Loucy (cell line): ENCODE data around the gene PRR12.

ENCODE experiments used
- H2AFZ ChIP-seq: fragments of 200-600 bp; sonication (generic); 2 replicates; pipeline ENCODE4 v1.6.0; 2016; ENCODE audit warnings: antibody characterized with exemption, mild to moderate bottlenecking, low read length, moderate library complexity
- H3F3A ChIP-seq: fragments of 200-600 bp; 2 replicates; pipeline ENCODE4 v1.6.0; 2016; ENCODE audit warnings: antibody characterized with exemption, low read depth, mild to moderate bottlenecking
- H3K27me3 ChIP-seq: fragments of 200-600 bp; sonication (generic); 2 replicates; pipeline ENCODE4 v1.6.1; 2014; ENCODE audit warnings: low read length, mild to moderate bottlenecking; ENCODE audit not compliant: insufficient read depth, poor library complexity, severe bottlenecking
- H3K36me3 ChIP-seq: fragments of 200-600 bp; sonication (generic); 2 replicates; pipeline ENCODE4 v1.6.1; 2016; ENCODE audit warnings: low read length; ENCODE audit not compliant: insufficient read depth
- H3K4me1 ChIP-seq: fragments of 200-600 bp; sonication (generic); 2 replicates; pipeline ENCODE4 v1.5.1; 2014; ENCODE audit warnings: low read length, mild to moderate bottlenecking; ENCODE audit not compliant: insufficient read depth, poor library complexity, severe bottlenecking
- H3K4me2 ChIP-seq: fragments of 200-600 bp; sonication (generic); 2 replicates; pipeline ENCODE4 v1.6.0; 2014; ENCODE audit warnings: antibody characterized with exemption, low read length, low read depth, mild to moderate bottlenecking; ENCODE audit not compliant: poor library complexity, severe bottlenecking
- H3K4me3 ChIP-seq: fragments of 200-600 bp; sonication (generic); 2 replicates; pipeline ENCODE4 v1.5.1; 2014; ENCODE audit warnings: low read length, mild to moderate bottlenecking, mixed read lengths; ENCODE audit not compliant: poor library complexity, severe bottlenecking
- H3K79me2 ChIP-seq: fragments of 200-600 bp; sonication (generic); 2 replicates; pipeline ENCODE4 v1.6.1; 2014; ENCODE audit warnings: low read length; ENCODE audit not compliant: insufficient read depth
- H3K9ac ChIP-seq: fragments of 200-600 bp; sonication (generic); 2 replicates; pipeline ENCODE4 v1.6.0; 2014; ENCODE audit warnings: mild to moderate bottlenecking, low read depth, low read length, moderate library complexity; ENCODE audit not compliant: poor library complexity, severe bottlenecking
- H3K9me2 ChIP-seq: fragments of 200-600 bp; sonication (generic); replicated peaks from 2 replicates; pipeline ENCODE4 v1.6.1; 2016; ENCODE audit warnings: low read depth, low read length, mixed read lengths
- H3K9me3 ChIP-seq: fragments of 200-600 bp; sonication (generic); 2 replicates; pipeline ENCODE4 v1.6.1; 2014; ENCODE audit warnings: mild to moderate bottlenecking, antibody characterized with exemption, low read length, low read depth; ENCODE audit not compliant: insufficient read depth
- H4K20me1 ChIP-seq: fragments of 200-600 bp; sonication (generic); 2 replicates; pipeline ENCODE4 v1.6.0; 2014; ENCODE audit warnings: antibody characterized with exemption, low read length, mild to moderate bottlenecking; ENCODE audit not compliant: insufficient read depth, poor library complexity, severe bottlenecking
- EZH2phosphoT487 ChIP-seq: fragments of 200-600 bp; IDR thresholded peaks from 2 replicates; pipeline ENCODE4 v1.6.1; 2018; ENCODE audit warnings: antibody characterized with exemption, mild to moderate bottlenecking, moderate library complexity, borderline replicate concordance
- TF ChIP-seq, protein P1 (sequence below): fragments of 200-600 bp; sonication (generic); conservative IDR thresholded peaks from 2 replicates; pipeline ENCODE4 v1.5.1; 2014; ENCODE audit warnings: mild to moderate bottlenecking, antibody characterized with exemption, low read length

PRR12 gene

DNA sequence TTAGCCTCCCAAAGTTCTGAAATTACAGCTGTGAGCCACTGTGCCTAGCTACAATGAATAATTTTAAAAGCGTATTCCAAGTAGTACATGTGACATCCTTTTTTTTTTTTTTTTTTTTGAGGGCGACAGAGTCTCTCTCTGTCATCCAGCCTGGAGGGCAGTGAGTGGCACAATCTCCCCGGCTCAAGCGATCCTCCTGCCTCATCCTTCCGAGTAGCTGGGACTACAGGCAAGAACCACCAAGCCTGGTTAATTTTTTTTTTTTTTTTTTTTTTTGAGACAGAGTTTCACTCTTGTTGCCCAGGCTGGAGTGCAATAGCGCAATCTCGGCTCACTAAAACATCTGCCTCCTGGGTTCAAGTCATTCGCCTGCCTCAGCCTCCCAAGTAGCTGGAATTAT, 3.8 kb upstream of the PRR12 start:
- H2AFZ ChIP-seq = no peak overlapping the region
- no peak overlapping the region for H3K4me2 ChIP-seq
- H3K9me3 ChIP-seq = no peaks in the 10 kb centered on the region
- peaks cover 5% of the 10 kb centered on the region for H4K20me1 ChIP-seq
- peaks cover 8% of the 10 kb centered on the region; the same call in 1 of the 2 replicates for H3F3A ChIP-seq
- no peak overlapping the region for H3K9ac ChIP-seq
- no peaks in the 10 kb centered on the region for H3K9me2 ChIP-seq
- peaks cover 11% of the 10 kb centered on the region for H3K79me2 ChIP-seq
- peaks cover 4% of the 10 kb centered on the region for H3K4me1 ChIP-seq
- no peaks in the 10 kb centered on the region for H3K36me3 ChIP-seq
- TF ChIP-seq, protein P1, sequence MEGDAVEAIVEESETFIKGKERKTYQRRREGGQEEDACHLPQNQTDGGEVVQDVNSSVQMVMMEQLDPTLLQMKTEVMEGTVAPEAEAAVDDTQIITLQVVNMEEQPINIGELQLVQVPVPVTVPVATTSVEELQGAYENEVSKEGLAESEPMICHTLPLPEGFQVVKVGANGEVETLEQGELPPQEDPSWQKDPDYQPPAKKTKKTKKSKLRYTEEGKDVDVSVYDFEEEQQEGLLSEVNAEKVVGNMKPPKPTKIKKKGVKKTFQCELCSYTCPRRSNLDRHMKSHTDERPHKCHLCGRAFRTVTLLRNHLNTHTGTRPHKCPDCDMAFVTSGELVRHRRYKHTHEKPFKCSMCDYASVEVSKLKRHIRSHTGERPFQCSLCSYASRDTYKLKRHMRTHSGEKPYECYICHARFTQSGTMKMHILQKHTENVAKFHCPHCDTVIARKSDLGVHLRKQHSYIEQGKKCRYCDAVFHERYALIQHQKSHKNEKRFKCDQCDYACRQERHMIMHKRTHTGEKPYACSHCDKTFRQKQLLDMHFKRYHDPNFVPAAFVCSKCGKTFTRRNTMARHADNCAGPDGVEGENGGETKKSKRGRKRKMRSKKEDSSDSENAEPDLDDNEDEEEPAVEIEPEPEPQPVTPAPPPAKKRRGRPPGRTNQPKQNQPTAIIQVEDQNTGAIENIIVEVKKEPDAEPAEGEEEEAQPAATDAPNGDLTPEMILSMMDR = no peak
- no peak for TF ChIP-seq EZH2phosphoT487
- H3K27me3 ChIP-seq = peaks cover 5% of the 10 kb centered on the region
- H3K4me3 ChIP-seq = no peak overlapping the region

DNA sequence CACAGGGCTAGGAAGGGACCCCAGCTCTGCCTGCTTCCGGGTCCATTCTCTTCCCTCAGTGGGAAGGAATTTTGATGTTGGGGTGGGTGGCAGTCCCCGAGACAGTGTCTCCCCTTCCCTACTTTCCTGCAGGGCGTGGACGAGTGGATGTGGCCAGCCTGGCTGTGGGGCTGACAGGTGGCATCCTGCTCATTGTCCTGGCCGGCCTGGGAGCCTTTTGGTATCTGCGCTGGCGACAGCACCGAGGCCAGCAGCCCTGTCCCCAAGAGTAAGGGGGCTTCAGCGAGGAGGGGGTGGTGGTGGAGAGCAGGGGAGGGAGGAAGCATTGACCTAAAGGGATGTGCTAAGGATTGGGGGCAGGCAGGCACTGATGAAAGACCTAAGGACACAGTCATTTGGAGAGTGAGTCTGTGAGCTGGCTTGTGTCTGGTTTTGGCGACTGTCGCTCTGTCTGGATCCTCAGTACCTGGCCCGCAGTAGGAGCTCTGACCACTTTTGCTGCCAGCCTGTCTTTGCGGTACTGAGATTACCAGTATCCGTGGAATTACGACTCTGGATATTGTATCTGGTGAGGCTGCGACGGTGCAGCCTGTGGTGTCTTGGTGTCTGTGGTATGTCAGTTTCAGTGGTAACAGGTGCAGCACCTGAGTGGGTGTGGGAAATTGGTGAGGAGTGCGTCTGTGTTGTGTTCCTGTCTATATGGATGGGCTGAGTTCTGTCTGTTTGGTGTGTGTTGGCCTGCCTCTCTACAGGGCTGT, 2.4 kb upstream of the PRR12 start:
- Histone ChIP-seq H3K9me2 (no peaks in the 10 kb centered on the region), H3K27me3 (peaks cover 5% of the 10 kb centered on the region), H3K4me3 (no peak overlapping the region), H3K9ac (no peak overlapping the region), H2AFZ (no peak overlapping the region), H3F3A (peaks cover 14% of the 10 kb centered on the region; the same call in 1 of the 2 replicates), H3K4me2 (no peak overlapping the region), H3K79me2 (peaks cover 22% of the 10 kb centered on the region), H3K4me1 (peaks cover 11% of the 10 kb centered on the region), H4K20me1 (peaks cover 16% of the 10 kb centered on the region), H3K36me3 (no peaks in the 10 kb centered on the region), H3K9me3 (no peaks in the 10 kb centered on the region)
- TF ChIP-seq, protein P1 = no peak
- no peak for TF ChIP-seq EZH2phosphoT487

DNA sequence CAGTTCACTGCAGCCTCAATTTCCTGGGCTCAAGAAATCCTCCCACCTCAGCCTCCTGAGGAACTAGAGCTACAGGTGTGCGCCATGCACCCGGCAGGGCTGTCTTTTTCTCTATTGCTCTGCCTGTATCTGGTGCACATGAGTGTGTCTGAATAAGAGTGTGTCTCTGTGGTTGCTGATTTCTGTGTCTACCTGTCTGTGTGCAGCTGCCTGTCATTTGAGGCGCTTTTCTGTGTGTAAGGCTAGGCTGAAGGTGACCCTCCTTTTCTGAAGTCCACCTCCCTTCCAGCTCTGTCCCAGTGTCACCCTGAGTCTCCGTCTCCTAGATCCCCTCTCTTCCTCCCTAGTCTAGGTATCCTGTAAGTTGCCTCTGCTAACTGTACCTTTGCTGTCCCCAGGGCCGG, 1.5 kb upstream of the PRR12 start:
- H3F3A ChIP-seq = peaks cover 14% of the 10 kb centered on the region; the same call in 1 of the 2 replicates
- no peaks in the 10 kb centered on the region for H3K9me3 ChIP-seq
- peaks cover 20% of the 10 kb centered on the region for H3K4me1 ChIP-seq
- TF ChIP-seq, protein P1 = no peak
- no peak for TF ChIP-seq EZH2phosphoT487
- peaks cover 26% of the 10 kb centered on the region for H4K20me1 ChIP-seq
- H3K9me2 ChIP-seq = no peaks in the 10 kb centered on the region
- peaks cover 32% of the 10 kb centered on the region for H3K79me2 ChIP-seq
- peaks cover 6% of the 10 kb centered on the region; the same call in 1 of the 2 replicates for H3K36me3 ChIP-seq
- H3K4me2 ChIP-seq = no peak overlapping the region
- no peak overlapping the region for H3K4me3 ChIP-seq
- H3K27me3 ChIP-seq = peaks cover 5% of the 10 kb centered on the region
- no peak overlapping the region for H3K9ac ChIP-seq
- H2AFZ ChIP-seq = no peak overlapping the region
